LNCAP (cell line): Measurements from ENCODE around the gene UFL1.

Experiments used
- CTCF ChIP-seq: fragments of 450-650 bp; IDR thresholded peaks from 2 replicates; pipeline ENCODE4 v1.5.1; 2017; ENCODE audit warnings: mild to moderate bottlenecking

The UFL1 gene

DNA sequence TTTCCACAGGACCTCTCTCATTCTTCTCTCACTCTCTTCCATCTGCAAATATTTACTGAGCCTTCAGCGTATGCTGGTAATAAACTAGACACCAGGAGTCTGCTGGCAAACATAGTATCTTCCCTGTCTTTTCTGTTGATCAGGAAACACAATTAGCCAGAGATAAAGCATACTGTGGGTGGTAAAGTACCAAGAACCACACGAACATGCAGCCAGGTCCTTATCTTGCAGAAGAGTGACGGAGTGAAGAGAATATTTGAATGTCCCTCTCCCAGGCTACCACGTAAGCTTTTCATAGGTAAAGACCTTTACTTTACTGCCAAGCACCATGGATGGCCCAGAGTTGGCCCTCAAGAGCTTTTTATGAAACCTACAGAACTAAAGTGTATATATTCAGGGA lies 54.6 kb downstream of the UFL1 start:
- no peak for TF ChIP-seq CTCF

DNA sequence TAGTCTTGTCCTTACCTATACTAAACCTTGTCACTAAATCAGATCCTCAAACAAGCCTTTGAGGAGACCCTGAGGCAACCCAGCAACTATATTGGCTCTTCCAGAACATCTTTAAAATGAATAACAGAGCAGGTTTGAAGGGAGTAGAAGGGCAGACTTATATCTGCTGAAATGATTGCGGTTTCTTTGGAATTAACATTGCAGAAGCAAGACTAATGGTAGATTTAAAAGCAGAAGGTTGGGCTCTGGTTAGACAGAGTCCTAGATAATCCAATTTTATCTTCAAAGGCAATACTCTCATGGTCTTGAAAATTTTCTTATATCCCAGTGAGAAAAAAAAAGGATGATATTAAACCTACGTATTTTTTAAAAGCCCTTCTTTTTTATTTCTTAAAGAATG lies 60.4 kb downstream of the UFL1 start:
- TF ChIP-seq CTCF: no peak

- TF ChIP-seq CTCF: no peak
Observed at GRCh38 chr6:96582436-96582835, 60.8 kb downstream of the UFL1 start.

GRCh38 chr6:96604420-96604819 lies 82.8 kb downstream of the UFL1 start:
- TF ChIP-seq CTCF: no peak
